Effector memory CD4-positive, alpha-beta T cell (primary cell): ENCODE results near the gene KCND2.

Source experiments
- DNase-seq, 3 donors: peaks; one replicate each; pipeline ENCODE4 v3.0.0-alpha.2; 2020
- H3K27ac ChIP-seq: 2 replicates; pipeline ENCODE4 v1.7.0; 2013; ENCODE audit warnings: mild to moderate bottlenecking, low read length, moderate library complexity; ENCODE audit not compliant: insufficient read depth, poor library complexity, severe bottlenecking
- H3K27me3 ChIP-seq: replicated peaks from 2 replicates; pipeline ENCODE4 v1.7.0; 2013; ENCODE audit warnings: mild to moderate bottlenecking, low read length; ENCODE audit not compliant: insufficient read depth, control insufficient read depth, poor library complexity, severe bottlenecking
- H3K36me3 ChIP-seq: 2 replicates; pipeline ENCODE4 v1.7.0; 2013; ENCODE audit warnings: mild to moderate bottlenecking, low read length, moderate library complexity; ENCODE audit not compliant: control insufficient read depth, insufficient read depth
- H3K4me1 ChIP-seq: 2 replicates; pipeline ENCODE4 v1.7.0; 2013; ENCODE audit warnings: low read length, mild to moderate bottlenecking; ENCODE audit not compliant: control insufficient read depth, insufficient read depth, poor library complexity, severe bottlenecking
- H3K4me3 ChIP-seq: 2 replicates; pipeline ENCODE4 v1.7.0; 2013; ENCODE audit warnings: low read length, low read depth, mild to moderate bottlenecking; ENCODE audit not compliant: insufficient read depth, poor library complexity, severe bottlenecking
- H3K9me3 ChIP-seq: 2 replicates; pipeline ENCODE4 v1.7.0; 2013; ENCODE audit warnings: mild to moderate bottlenecking, low read length, moderate library complexity; ENCODE audit not compliant: control insufficient read depth

The KCND2 gene

DNA sequence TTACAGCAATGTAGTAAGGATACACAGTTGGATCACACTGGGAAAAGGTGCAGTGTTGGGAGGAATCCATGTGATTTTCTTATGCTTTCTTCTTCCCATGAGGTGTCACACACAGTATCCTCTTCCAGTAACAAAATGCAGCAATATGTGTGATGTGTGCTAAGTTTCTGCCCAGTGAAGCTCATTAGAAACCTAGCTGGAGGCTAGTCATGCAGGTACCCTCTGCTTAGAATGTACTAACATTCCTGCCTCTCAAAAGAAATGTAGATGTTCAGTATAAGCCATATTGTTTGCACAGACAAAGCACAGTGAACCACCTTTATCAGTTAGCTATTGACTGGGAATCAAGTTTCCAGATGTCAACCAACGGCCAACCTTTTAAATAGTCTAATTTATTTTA, 12.9 kb upstream of the KCND2 start:
- DNase-seq = no peak
- H3K4me1 ChIP-seq = no peaks in the 10 kb centered on the region
- H3K36me3 ChIP-seq = no peaks in the 10 kb centered on the region
- no peak overlapping the region for H3K4me3 ChIP-seq
- no peaks in the 10 kb centered on the region for H3K9me3 ChIP-seq
- no peak overlapping the region for H3K27ac ChIP-seq
- no peaks in the 10 kb centered on the region for H3K27me3 ChIP-seq

DNA sequence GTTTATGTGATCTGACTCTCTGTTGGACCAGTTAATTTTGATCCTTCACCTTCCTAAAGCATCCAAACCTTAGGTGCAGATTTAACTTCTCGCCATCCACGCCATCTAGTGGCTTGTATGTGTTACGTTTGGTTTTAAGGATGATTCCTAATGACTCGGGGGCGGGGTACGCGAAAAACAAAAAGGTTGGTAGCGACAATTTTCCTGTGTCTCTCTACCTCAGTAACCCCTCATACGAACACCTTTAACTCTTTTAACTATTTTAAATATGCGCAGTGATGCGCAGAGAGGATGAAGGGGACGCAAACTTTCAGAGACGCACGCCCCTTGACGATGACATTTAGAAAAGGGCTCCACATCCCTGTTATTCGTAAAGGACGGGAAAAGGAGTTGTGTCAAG, 714 bp upstream of the KCND2 start:
- Histone ChIP-seq H3K27ac (no peak overlapping the region), H3K27me3 (no peaks in the 10 kb centered on the region), H3K36me3 (no peaks in the 10 kb centered on the region), H3K4me1 (no peaks in the 10 kb centered on the region), H3K9me3 (no peaks in the 10 kb centered on the region), H3K4me3 (no peak overlapping the region)
- no peak for DNase-seq

DNA sequence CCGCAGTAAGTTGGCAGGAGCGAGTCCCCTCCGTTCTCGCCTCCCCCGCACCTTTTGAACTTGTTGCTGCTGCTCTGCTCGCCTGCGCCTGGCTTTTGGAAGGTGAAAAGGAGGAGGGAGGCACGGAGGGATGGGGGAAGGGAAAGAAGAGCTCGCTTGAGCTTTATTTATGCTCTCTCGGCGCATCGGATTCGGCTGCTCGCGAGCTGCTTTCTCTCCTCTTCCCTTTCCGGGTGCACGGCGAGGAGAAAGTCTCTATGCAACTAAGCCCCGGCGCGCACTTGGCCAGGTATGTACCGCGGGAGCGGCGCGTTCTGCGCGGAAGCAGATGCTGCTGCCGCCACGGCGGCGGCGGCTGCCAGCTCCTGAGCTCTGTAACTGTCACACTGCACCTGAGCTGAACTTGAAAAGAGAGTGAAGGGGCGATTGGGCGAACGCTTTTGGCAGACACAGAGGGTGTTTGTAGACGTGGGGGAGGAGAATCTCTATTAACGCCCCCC, 551 bp downstream of the KCND2 start:
- Histone ChIP-seq H3K9me3 (no peaks in the 10 kb centered on the region), H3K4me1 (no peaks in the 10 kb centered on the region), H3K27ac (no peak overlapping the region), H3K36me3 (no peaks in the 10 kb centered on the region), H3K27me3 (no peaks in the 10 kb centered on the region), H3K4me3 (no peak overlapping the region)
- no peak for DNase-seq

DNA sequence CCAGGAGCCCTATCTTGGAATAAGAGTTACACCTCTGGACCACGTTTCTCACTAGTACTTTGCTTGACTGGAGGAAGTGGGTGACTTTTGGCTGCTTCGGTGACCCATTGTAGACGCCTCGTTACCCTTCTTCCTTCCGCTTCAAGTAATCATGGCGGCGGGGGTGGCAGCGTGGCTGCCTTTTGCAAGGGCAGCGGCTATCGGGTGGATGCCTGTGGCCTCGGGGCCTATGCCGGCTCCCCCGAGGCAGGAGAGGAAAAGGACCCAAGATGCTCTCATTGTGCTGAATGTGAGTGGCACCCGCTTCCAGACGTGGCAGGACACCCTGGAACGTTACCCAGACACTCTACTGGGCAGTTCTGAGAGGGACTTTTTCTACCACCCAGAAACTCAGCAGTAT, 1.5 kb downstream of the KCND2 start:
- Histone ChIP-seq H3K4me1 (no peaks in the 10 kb centered on the region), H3K4me3 (no peak overlapping the region), H3K27ac (no peak overlapping the region), H3K36me3 (no peaks in the 10 kb centered on the region), H3K9me3 (no peaks in the 10 kb centered on the region), H3K27me3 (no peaks in the 10 kb centered on the region)
- DNase-seq = no peak

DNA sequence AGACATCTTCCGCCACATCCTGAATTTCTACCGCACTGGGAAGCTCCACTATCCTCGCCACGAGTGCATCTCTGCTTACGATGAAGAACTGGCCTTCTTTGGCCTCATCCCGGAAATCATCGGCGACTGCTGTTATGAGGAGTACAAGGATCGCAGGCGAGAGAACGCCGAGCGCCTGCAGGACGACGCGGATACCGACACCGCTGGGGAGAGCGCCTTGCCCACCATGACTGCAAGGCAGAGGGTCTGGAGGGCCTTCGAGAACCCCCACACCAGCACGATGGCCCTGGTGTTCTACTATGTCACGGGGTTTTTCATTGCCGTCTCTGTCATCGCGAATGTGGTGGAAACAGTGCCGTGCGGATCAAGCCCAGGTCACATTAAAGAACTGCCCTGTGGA, 1.9 kb downstream of the KCND2 start:
- Histone ChIP-seq H3K27me3 (no peaks in the 10 kb centered on the region), H3K4me3 (no peak overlapping the region), H3K4me1 (no peaks in the 10 kb centered on the region), H3K27ac (no peak overlapping the region), H3K36me3 (no peaks in the 10 kb centered on the region), H3K9me3 (no peaks in the 10 kb centered on the region)
- DNase-seq = no peak

DNA sequence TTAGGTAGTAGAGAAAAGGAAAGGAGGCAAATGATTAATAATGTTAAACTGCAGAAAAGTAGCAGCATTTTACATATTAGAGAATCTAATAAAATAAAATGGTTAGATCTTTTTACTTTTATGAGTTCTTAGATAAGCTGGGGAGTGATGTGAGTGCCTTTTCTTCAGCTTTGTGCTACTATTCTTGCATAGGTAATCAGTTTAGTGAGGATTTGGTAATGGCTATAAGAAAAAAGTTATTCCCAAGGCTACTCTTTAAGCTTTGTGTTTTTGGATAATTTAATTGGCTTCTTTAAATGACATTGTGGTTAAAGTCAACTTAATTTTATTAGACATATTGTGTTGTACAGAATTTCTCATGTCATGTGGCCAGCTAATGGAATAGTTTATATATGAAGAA, 3.7 kb downstream of the KCND2 start:
- H3K27ac ChIP-seq = no peak overlapping the region
- no peaks in the 10 kb centered on the region for H3K27me3 ChIP-seq
- H3K36me3 ChIP-seq = no peaks in the 10 kb centered on the region
- DNase-seq = no peak
- no peaks in the 10 kb centered on the region for H3K4me1 ChIP-seq
- no peaks in the 10 kb centered on the region for H3K9me3 ChIP-seq
- H3K4me3 ChIP-seq = no peak overlapping the region

DNA sequence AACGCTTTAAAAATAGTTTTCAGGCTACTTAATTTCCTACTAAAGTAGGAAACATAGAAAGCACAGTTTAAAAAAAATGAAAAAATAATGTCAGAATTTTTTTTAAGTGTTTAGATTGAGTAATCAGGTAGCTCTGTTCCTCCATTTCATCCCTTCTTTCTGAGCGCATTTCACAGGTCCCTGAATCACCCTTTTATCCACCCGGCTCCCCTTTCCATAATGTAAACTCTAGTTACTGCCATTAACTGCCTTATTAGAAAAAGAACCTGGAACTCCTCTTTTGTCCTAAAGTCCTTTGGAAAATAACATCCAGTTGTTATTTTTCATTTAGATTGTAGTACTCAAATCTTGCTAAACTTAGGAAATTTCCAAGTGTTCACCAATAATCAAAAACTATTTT, 5.8 kb downstream of the KCND2 start:
- no peak for DNase-seq
- H3K27me3 ChIP-seq = no peaks in the 10 kb centered on the region
- no peaks in the 10 kb centered on the region for H3K9me3 ChIP-seq
- H3K27ac ChIP-seq = no peak overlapping the region
- no peaks in the 10 kb centered on the region for H3K4me1 ChIP-seq
- H3K36me3 ChIP-seq = no peaks in the 10 kb centered on the region
- no peak overlapping the region for H3K4me3 ChIP-seq

DNA sequence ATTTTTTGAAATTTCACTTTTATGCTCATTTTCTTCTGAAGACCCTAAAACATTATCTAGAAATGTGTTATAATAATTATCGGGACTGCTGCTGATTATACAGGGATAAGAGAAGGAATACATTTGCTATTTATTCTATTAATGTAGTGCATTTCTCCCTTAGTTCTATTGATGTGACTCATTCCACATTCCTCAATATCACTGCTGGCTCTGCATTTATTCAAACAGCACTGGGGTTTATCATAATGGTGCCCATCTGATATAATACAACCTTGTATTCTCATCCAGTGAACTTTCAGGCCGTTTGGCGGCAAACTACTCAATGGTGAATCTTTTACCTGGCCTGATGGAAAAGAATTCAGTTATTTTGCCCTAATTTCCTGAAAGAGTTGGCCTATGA, 7.8 kb downstream of the KCND2 start:
- no peak for DNase-seq
- H3K36me3 ChIP-seq = no peaks in the 10 kb centered on the region
- no peak overlapping the region for H3K27ac ChIP-seq
- no peak overlapping the region for H3K4me3 ChIP-seq
- H3K4me1 ChIP-seq = no peaks in the 10 kb centered on the region
- H3K9me3 ChIP-seq = no peaks in the 10 kb centered on the region
- no peaks in the 10 kb centered on the region for H3K27me3 ChIP-seq

DNA sequence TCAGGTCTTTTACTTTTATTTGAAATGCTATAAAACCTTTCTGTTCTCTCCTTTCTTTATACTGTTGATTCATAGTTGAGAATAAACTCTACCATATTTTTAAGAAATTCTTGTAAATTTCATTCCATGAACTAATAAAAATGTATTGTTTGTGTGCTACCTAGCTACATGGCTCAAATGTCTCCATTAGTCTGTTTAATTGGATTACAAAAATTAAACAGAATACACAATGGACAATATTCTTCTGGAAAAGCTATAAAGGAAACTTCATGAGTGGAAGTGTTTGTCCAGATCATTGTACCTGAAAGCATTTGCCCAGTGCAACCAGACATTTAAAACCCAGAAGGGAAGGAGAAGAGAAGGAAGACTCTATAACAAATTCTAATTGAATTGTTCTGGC, 20.1 kb downstream of the KCND2 start:
- H3K36me3 ChIP-seq = no peaks in the 10 kb centered on the region
- no peak for DNase-seq
- H3K27ac ChIP-seq = no peak overlapping the region
- H3K4me1 ChIP-seq = no peaks in the 10 kb centered on the region
- no peaks in the 10 kb centered on the region for H3K9me3 ChIP-seq
- no peaks in the 10 kb centered on the region for H3K27me3 ChIP-seq
- no peak overlapping the region for H3K4me3 ChIP-seq

DNA sequence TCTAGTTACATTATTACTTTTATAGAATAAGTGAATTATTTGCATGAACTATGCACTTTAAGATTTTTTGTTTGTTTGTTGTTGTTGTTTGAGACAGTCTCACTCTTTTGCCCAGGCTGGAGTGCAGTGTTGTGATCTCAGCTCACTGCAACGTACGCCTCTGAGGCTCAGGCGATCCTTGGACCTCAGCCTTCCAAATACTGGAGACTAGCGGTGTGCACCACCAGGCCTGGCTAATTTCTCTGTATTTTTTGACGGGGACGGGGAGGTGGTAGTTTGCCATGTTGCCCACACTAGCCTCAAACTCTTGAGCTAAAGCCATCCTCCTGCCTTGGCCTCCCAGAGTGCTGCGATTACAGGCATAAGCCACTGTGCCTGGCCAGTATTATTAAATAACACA, 29.2 kb downstream of the KCND2 start:
- Histone ChIP-seq H3K9me3 (no peaks in the 10 kb centered on the region), H3K4me1 (no peaks in the 10 kb centered on the region), H3K4me3 (no peak overlapping the region), H3K27me3 (no peaks in the 10 kb centered on the region), H3K27ac (no peak overlapping the region), H3K36me3 (no peaks in the 10 kb centered on the region)
- no peak for DNase-seq

DNA sequence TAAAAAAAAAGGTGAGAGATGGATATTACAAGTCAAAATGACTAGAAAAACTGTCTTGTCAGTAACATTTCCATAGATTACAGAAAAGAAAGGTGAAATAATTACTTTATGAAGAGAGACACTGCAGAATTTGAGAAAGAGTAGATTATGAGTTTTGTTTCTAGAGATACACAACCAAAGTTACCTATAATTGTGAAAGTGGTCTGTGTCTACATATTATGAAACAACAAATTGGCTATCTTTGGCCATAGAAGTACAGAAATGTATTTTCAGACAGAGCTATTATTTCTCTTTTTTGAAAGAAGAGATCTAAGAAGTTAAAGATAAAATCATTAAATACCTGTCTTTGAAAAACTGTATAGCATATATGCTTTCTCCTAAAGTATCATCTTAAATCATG, 30.1 kb downstream of the KCND2 start:
- H3K9me3 ChIP-seq = no peaks in the 10 kb centered on the region
- no peaks in the 10 kb centered on the region for H3K4me1 ChIP-seq
- no peaks in the 10 kb centered on the region for H3K27me3 ChIP-seq
- H3K36me3 ChIP-seq = no peaks in the 10 kb centered on the region
- no peak for DNase-seq
- H3K27ac ChIP-seq = no peak overlapping the region
- H3K4me3 ChIP-seq = no peak overlapping the region
